HG02938 (cell line): Measurements from ENCODE around the gene PSEN2.

Experiments used
- ATAC-seq: cut with Tn5 transposase; IDR thresholded peaks from one replicate; pipeline ENCODE4 v1.9.1; 2021; ENCODE audit warnings: mild to moderate bottlenecking, moderate library complexity; ENCODE audit not compliant: unreplicated experiment

Gene PSEN2

DNA sequence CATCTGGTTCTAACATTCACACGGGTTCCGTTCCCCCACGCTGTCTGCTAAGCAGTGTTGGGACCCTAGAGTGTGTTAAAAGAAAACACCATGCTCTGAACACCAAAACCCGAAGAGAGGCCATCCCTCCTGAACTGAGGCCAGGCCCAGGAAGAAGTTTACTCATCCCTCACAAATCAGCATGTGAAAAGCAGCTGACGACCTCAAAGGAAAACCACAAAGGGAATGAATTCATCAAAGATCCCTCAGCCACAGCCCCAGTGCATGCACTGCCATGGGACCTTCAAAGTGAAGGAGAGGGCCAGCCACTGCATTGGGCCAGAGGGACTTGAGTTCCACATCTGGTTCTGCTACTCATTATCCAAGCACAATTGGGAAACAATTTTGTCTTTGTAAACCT is 7.0 kb upstream of the PSEN2 start:
- ATAC-seq: no peak

DNA sequence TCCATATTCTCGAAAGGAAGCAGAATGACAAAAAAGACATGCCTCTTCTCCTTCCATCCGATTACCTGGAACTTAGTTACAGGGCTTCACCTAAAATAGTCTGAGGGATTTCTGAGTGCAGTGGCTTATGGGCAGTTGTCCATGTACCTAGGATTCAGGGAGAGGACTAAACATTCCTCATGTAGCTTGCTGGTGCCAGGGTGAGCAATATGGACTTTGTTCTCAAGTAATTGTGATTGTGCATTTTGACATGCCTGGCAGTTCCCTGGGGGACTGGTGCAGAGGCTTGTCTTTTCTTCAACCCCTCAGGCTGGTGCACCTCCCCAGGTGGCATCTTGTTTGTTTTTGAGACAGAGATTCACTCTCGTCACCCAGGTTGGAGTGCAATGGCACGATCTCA is 6.1 kb upstream of the PSEN2 start:
- no peak for ATAC-seq

DNA sequence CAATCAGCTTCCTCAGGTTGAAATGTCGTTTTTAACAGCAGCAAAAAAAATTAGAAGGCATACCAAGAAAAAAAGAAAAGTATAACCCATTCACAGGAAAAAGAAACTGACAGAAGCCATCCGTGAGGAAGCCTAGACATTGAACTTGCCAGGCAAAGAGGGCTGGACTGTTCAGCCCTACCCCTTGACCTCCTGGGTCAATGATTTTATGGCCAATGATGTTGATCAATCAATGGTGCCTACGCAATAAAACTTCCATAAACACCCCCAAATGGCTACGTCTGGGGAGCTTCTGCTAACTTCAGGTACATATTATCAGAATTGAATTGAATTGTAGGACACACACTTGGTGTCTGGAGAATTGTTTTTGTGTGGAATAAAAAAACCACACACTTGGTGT is 4.8 kb upstream of the PSEN2 start:
- ATAC-seq: no peak

DNA sequence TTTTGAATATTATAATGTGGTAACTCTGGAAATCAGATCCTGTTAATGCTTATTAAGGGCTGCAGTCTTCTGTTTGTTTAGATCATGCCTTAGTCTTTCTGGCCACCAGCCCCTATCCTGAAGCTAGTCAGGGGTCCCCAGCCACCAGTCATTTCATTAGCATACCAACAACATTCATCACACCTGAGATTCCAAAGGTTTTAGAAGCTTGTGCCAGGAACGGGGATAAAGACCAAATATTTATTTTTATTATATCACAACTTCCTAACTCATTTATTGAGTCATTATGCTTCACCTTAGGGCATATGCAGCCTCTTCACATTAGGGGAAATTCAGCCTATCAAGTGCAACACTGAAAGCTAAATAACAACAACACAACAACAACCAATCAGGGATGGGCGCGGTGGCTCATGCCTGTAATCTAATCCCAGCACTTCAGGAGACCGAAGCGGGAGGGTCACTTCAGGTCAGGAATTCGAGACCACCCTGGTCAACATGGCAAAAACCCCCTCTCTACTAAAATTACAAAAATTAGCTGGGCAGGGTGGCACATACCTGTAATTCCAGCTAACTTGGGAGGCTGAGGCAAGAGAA is 2.9 kb upstream of the PSEN2 start:
- no peak for ATAC-seq

DNA sequence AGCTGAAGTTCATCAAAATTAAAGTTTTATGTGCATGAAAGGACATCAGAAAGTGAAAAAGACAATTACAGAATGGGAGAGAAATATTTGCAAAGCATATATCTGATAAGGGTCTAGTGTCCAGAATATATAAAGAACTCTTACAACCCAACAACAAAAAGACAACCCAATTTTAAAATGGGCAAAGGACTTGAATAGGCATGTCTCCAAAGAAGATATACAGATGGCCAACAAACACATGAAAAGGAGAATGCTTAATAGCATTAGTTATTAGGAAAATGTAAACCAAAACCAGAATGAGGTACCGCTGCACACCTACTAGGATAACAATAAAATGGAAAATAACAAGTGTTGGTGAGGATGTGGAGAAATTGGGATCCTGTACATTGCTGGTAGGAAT is 1.7 kb upstream of the PSEN2 start:
- no peak for ATAC-seq

DNA sequence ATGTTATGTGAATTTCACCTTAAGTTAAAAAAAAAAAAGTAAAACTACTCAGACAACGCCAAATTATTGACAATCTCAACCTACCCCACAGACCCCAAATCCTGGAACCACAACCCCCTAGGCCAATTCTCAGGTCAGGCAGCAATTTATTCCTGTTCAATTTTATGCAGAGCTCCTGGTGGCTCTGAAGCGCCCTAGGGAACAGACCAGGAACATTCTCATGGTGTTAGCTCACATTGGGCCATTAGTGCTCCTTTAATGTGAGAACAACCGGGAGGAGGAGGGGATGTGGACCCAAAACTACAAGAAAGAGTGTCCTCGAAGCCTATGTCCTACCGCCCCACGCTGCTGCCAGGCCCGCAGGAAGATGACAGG is 403 bp upstream of the PSEN2 start:
- no peak for ATAC-seq

DNA sequence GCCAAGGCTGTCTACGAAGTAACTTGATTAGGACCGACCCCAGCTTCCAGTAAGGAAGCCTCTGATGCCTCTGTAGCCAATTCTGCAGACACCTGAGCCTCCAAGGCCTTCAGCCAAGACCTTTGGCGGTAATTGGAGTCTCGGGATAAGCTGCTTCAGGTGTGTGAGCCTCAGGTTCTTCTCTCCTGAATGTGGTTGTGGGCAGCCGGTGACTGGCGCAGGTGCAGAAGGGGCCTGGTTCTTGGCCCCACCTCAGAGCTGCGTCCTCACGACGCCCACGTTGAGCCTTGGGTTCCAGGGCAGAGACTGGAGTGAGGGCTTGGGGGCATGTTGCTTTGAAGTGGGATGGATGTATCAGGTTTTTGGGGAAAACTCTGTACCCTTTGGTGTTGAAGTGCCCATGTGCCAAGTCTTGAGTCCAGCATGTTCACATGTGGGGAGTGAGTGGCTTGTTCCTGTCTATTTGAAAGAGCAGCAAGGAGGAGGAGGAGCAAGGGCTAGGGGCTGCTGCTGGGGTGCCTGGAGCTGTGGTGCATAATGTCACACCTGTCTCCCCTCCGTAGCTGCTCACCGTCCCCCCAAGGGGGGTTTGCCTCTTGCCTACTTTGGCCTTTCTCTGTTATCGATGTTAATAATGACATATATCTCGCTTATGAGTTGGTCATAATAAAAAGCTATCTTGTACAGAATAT is 1.4 kb downstream of the PSEN2 start:
- no peak for ATAC-seq

DNA sequence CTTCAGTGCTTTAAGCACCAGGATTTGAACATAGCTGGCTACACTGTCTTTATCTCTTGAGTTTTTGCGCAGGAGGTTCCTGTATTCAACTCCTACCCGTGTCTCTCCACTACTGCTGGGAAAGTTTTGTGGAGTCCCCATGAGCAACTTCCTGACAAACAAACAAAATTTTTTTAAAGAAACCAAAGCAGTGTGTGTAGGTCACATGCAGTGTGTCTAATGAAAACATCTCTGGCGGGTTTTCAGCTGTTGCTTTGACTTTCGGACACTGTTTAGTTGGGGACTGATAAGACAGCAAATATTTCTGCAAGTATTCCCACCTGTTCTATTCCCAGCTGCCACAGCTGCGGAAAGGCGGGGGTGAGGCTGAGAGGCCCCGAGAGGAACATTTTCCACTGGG is 2.0 kb downstream of the PSEN2 start:
- no peak for ATAC-seq

DNA sequence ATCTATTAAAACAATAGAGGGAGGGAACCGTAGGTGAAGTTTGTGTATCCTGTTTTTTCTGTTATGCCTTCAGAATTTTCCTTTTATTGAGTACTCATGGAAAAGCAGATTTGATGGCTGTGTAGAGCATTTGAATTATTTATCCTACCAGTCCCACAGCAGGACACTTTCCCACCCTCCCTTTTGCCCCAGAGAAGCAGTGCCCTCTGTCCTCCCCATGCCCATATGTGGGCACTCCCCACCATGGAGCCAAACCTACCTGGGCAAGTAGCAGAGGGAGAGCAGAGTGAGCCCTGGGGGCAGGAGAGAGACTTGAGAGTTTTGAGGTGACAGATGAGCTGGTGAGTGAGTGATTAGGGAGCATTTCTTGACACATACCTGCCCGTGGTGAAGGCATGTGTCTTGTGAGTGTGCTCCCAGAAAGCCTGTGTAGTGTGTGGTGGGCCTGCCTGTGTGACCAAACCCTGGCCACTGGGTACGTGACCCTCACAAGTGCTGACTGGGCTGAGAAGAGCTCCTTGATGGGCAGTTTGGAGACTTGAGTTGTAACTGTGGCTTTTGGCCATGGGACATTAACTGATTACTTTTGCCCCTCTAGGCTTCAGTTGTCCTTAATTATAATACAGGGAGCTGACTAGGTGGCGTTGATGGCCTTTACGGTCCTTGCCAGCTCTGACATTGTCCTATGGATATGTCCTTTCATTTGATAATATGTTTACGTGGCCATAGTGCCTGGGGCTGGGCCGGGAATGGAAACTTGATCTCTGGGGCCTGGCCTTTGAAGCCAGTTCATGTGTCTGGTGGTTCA is 3.6 kb downstream of the PSEN2 start:
- ATAC-seq: no peak

DNA sequence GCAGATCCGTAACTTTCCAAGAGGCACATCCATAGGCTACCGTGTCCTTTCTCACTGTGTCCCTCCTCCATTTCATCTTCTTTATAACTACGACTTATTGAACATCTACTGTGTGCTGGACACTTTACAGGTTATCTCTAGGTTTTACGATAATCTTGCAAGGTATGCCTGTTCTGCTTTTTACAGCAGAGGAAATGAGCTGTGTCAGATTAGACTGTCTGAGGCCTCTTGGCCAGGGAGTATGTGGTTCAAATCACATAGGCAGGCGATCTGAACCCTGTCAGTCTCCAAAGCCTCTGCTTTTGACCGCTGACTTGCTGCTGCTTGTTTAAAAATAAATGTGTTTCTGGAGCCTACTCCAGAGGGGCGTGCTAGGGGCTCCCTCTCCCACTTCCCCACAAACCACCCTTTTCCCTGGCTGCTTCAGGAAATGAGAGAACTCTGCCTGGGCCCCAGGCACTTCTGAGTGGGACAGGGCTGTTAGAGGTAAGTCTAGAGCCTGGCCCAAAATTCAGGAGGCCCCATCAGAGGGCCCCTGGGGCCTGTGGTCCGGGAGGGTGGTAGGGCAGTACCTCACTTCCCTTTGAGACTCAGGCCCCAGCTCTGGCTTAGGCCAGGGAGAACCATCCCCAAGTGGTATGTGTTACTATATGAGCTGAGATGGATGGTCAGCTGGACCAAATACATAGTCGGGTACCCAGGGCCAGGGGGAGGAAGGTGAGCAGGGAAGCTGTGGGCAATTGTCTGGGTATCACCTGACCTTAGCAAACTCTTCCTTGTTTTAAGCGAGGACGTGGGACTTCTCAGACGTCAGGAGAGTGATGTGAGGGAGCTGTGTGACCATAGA is 4.4 kb downstream of the PSEN2 start:
- no peak for ATAC-seq

DNA sequence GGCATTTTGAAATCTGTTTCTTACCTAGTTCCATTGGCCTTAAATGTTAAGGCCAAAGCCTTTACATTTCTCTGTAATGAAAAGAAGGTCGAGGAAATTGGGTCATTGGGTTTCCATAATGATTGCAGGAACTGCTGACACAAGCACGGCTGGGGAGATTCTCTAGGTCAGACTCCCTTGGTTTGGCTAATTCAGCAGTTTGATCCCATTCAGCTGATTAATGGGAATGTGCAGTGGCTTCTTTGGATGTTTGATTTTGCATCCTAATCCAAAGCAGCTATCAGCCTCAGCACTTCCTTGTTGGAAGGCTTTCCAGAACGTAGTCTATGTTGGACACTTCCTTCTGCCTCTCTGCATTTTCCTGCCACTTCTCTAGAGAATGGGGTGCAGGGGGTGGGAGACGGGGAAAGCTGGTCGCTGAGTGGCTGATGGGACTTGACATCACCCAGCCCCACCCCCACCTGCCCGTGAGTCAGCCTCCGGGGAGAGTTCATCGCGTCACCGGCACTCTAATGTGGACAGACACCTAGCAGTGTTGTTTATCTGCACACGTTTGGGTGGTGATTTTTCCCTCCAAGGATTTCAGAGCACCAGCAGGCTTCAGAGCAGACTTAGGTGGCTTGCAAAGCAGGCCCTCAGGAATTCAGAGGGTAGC is 5.4 kb downstream of the PSEN2 start:
- no peak for ATAC-seq

DNA sequence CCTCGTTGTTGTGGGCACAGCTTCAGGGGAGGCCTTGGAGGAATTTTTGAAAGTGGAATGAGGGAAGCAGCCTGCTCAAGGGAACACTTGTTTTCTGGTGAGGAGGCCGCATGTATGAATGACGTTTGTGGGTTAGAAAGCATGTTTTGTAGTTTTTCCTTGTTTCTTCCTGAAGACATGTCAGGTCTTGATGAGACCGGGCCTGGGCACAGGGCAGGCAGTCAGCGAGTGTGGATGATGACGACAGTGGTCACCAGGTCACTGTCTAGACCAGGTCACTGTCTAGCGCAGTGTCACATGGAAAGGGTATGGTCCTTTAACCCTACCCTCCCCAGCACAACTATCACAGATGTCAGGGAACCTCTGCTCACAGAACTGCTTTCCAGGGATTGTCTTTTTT is 7.3 kb downstream of the PSEN2 start:
- no peak for ATAC-seq

DNA sequence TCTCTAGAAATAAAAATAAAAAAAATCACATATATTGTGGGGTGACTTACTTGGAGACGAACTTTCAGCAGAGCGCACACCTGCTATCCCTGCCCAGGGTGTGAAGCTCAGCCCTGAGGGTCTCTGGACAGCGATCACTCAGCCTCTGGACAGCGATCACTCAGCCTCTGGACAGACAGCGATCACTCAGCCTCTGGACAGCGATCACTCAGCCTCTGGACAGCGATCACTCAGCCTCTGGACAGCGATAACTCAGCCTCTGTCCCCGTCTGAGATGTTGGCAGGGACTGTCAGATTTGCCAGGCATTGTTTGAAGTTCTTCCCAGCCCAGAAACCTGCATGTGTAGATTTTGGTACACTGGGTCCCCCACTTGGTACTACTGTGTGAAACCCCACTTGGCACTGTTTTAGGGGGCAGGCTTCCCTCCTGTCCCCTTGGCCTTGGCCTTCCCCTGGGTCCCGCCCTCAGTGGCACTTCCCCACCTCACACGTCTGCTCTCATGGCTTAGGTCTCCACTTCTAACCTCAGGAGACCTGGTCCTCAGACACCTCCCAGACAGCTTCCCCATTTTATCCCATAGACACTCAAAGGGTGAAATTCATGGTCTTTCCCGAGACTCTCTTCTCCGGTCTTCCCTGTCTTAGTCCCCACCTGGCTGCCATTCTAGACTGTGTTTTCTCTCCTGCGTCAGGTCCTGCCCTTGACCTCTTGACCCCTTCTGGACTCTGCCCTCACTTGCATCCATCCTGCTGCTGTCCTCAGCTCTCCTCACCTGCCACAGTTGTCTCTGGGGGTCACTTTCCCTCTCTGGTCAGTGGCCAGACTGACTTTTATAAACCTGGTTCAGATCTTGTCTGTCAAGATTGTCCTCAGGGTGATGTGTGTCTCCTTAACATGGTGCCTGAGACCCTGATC is 10.2 kb downstream of the PSEN2 start:
- no peak for ATAC-seq

DNA sequence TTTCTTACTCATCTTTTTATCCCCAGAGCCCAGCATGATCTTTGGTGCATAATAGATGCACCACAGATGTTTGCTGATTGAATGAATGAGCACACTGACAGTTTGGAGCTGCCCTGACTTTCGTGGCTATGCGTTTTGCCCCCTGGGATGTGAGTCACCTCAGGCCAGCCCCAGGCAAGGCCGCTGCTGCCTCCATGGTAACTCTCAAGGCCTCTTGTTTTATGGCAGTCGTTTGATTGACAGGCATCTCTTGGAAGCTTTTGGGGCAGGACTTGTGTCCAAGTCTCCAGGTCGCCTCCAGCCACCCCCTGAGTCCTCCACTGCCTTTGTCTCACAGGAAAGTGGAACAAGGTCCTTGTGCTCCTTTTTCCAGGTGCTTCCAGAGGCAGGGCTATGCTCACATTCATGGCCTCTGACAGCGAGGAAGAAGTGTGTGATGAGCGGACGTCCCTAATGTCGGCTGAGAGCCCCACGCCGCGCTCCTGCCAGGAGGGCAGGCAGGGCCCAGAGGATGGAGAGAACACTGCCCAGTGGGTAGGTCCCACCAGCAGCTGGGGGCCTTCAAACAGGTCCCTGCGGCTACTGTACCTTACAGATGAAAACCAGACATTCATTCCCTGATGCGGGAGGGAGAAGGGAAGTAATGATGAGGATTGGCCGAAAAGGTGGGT is 11.2 kb downstream of the PSEN2 start:
- no peak for ATAC-seq

DNA sequence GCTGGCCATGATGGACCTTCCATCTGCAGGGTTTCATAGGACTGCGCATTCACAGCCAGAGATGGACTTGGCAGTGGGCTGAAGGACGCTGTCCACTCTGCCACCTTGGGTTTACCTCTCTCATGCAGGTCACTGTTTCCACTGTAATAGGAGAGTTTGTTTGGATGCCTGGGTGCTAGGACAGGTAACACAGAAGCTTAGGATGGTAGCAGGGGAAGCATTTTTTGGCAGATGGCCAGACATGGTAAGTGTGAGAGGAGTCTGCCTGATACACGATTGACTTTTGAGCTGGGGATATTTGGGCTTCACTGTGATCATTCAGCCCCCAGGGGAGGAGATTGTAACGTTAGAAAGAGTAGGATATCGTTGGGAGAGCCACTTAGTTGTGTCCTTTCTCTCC is 11.8 kb downstream of the PSEN2 start:
- no peak for ATAC-seq

DNA sequence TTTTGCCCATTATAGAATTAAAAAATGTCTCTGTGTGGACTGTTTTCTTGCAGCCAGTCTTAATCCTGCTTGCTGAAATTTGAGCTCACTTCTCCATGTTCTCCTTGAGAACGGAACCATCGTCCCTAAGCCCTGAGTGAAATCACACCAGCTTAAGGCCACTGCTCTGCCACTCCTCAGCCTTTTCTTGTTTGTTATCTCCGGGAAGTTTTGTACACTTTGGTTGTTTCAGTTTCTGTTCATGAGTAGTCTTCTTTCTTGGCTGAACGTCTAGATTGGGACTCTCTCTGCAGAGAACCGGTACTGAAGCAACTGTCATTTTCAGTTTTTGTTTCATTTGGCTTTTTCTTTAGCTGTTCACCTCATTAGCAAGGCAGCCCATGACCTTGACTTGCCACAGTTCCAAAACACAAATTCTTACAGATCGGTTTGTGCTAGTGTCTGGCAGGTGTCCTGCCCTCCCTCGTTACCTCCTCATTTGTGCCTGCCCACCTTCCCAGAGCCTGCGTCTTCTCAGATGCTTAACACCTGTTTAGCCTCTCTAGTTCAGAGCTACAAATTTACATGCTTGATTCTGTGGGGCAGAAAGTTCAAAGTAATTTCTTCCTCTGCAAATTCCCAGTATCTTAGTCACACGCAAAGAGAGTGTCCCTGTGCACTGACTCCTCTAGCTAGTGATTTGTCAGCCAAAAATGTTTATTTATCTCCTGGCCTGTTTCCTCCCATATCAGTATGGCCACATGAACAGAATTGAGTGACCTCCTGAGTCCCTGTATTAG is 12.4 kb downstream of the PSEN2 start:
- peak; percentile 96 for ATAC-seq

DNA sequence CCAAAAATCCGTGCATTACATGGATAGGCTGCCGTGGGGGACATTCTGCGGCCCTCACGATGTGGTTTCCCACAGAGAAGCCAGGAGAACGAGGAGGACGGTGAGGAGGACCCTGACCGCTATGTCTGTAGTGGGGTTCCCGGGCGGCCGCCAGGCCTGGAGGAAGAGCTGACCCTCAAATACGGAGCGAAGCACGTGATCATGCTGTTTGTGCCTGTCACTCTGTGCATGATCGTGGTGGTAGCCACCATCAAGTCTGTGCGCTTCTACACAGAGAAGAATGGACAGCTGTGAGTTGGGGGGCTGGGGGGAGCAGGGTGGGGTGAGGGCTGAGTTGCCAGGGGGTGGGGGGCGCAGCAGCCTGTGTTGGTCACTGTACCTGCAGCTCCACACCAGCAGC is 13.2 kb downstream of the PSEN2 start:
- ATAC-seq: no peak

DNA sequence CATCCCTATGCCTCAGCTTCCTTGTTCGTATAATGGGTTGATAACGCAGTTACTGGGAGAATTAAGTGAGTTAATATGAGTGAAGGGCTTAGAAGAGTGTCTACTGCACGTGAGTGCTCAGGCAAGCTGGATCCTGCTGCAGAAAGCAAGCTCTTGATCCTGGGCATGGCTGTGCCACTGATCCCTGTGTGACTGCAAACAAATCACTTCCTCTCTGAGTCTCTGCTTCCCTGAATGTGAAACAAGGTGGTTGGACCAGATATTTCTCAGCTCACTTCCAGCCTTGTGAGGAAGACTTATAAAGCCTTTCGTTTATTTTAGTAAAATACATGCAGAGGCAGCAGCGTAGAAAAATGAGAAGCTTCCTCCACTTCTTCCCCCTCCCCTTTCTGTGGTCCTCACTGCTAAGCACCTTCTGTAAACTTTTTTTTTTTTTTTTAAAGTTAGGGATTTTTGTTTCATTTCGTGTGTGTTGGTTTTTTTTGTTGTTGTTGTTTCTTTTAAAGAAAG is 13.8 kb downstream of the PSEN2 start:
- no peak for ATAC-seq
